Ovary (tissue), 1 donor: ENCODE measurements around the gene WDR54.

Experiments used
- EP300 ChIP-seq: sonication (generic); formaldehyde crosslinking; IDR thresholded peaks from one replicate; pipeline ENCODE4 v1.6.1; 2017; ENCODE audit warnings: antibody characterized with exemption
- POLR2A ChIP-seq: fragments of 450-650 bp; IDR thresholded peaks from one replicate; pipeline ENCODE4 v1.6.1; 2017; ENCODE audit warnings: antibody characterized with exemption, mild to moderate bottlenecking, moderate library complexity

DNA sequence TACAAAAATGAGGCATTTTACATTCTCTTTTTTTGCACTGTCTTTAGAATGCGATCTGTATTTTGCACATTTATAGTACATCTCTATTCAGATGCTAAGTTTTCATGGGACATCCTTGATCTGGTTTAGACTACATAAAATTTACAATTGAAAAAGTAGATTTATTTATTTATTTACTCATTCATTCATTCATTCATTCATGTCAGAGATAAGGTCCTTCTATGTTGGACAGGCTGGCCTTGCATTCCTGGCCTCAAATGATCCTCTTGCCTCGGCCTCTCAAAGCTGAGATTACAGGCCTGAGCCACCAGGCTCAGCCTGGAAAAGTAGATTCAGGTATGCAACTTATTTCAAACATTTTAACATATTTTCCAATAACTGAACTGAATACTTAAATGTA, 25.4 kb upstream of the WDR54 start:
- TF ChIP-seq POLR2A = no peak
- no peak for TF ChIP-seq EP300
